HG03025 (cell line): ENCODE results near the gene LRMDA.
"Not testable (repeated sequence)": the region's sequence is repeated elsewhere in the genome, so short reads cannot be mapped to it uniquely, and the experiment has no call there.

Source experiments
- ATAC-seq: cut with Tn5 transposase; IDR thresholded peaks from one replicate; pipeline ENCODE4 v1.9.1; 2021; ENCODE audit warnings: mild to moderate bottlenecking, moderate library complexity; ENCODE audit not compliant: unreplicated experiment, low FRiP score

LRMDA gene

GRCh38 chr10:76523246-76523645, 1091.8 kb downstream of the LRMDA start:
- ATAC-seq, result no peak

DNA sequence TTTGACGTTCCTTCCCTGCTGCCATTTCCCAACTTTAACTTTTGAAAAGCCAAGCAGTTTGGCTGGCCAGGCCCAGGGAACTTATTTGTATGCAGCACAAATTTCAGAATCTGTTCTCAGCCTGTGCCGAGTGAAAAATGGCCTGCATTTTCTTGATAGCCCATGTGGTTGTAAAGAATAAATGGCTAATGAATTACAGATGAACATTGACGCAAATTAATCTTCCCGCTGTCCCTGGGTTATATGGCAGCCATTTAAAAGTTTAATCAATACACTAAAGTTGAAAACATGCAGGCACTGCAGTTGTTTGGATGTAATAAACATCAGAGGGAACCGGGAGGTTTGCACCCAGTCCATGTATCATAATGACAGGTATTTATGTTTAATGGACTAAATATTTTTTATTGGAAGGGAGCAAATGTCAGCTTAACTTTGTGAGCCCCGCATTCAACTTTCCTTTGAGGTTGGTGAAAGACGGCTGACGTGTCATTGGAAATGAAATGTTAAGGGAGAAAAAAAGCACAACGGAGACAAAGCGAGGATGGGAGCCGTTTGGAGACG, 1092.4 kb downstream of the LRMDA start:
- ATAC-seq, result no peak

GRCh38 chr10:76526833-76527232, 1095.4 kb downstream of the LRMDA start:
- not testable (repeated sequence) for ATAC-seq

- ATAC-seq, result no peak
These were observed 1108.9 kb downstream of the LRMDA start for GRCh38 chr10:76540331-76540730.

GRCh38 chr10:76540786-76541185, 1109.4 kb downstream of the LRMDA start:
- no peak for ATAC-seq

DNA sequence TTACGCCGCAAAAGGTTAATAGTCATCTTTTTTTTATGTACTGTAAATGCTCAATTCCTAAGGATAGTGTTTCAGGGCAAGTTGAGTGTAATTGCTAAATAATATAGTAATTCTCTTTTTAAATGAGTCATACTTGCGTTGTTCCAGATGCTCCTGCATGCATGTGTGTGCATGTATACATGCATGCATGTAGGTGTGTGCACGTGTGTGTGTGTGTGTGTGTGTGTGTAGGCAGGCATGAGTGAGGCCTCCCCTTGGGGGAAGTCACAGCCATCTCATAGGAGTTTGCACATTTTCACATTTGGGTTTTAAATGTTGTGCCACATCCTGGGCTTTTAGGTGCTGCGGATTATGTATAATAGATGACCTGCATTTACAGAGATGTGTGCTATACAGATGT, 1110.4 kb downstream of the LRMDA start:
- no peak for ATAC-seq

GRCh38 chr10:76542307-76542930, 1111.0 kb downstream of the LRMDA start:
- no peak for ATAC-seq

- ATAC-seq, result no peak
These were observed 1112.2 kb downstream of the LRMDA start for GRCh38 chr10:76543655-76544054.

DNA sequence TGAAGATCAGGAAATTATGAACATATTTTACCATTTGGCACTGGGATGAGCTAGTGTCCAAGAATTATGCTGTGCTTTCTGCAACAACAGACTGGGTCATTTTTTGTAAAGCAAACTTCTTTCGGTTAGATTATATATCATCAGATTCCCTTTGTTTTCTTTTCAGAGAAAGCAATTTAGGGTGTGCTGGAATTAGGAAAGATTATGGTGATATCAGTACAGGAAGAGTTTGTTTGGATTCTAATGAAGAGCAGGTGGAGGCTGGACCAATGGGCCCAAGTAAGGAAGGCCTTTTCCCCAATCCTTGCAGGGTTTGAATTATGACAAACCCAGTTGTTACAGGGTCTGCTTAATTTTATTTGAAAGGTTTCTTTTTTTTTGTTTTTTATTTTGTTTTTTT, 1113.4 kb downstream of the LRMDA start:
- no peak for ATAC-seq

- no peak for ATAC-seq
These were observed 1115.0 kb downstream of the LRMDA start for GRCh38 chr10:76546411-76546810.

- ATAC-seq, result no peak
These were observed 1116.0 kb downstream of the LRMDA start for GRCh38 chr10:76547352-76547972.

GRCh38 chr10:76548716-76549115, 1117.3 kb downstream of the LRMDA start:
- ATAC-seq, result no peak

- no peak for ATAC-seq
These were observed 1117.7 kb downstream of the LRMDA start for GRCh38 chr10:76549171-76549570.

DNA sequence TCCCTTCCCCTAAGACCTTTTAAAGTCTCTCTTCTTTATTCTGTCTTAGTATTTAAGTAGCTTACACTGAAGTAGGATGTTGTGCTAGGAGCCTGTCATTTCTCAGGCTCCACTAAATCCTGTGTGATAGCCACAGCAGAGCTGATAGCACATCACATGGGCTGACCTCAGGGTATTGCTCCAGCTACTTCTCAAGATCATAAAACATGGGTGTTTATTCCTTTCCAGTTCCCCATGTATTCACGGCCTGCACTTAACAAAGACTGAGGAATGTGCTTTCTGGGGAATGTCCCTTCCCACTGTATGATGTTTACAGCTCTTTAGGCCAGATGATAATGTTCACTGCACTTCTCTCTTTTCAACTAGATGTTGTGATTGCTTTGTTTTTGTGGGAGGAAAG, 1119.4 kb downstream of the LRMDA start:
- ATAC-seq, result no peak

GRCh38 chr10:76552091-76552873, 1120.9 kb downstream of the LRMDA start:
- ATAC-seq, result no peak

- ATAC-seq, result no peak
These were observed 1122.0 kb downstream of the LRMDA start for GRCh38 chr10:76553263-76554032.

- no peak for ATAC-seq
These were observed 1122.6 kb downstream of the LRMDA start for GRCh38 chr10:76554033-76554408.

DNA sequence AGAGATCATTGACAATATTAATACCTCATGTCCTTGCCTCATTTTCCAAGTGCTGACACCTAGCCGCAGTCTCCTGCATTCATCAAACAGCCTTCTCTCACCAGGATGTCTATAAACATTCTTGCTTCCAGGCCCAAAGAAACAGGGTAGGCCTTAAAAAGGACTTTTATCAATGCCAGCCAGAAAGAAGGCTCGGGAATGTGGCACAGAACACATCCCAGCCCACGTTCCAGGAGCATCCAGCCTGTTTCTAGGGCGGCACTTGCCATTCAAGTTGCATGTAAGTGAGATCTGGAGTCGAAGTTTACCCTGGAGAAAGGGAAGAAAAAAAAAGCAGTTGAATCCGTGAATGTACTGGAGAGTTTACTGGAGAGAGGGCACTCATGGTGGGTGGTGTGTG, 1123.1 kb downstream of the LRMDA start:
- ATAC-seq, result no peak

GRCh38 chr10:76555067-76555670, 1123.7 kb downstream of the LRMDA start:
- ATAC-seq, result no peak

GRCh38 chr10:76557366-76557765, 1125.9 kb downstream of the LRMDA start:
- no peak for ATAC-seq
